Measurements from ENCODE around the gene SYT5. TPM values are rescaled to one million over a fixed set of nuclear protein-coding genes. Genes with fewer than 3 reads are reported as not detected.

Gene SYT5
- total and polyA plus RNA-seq, 2 of the 8 experiments (the other 6 are each of a cell fraction or from before 2014, with no cell fraction given) = 0.35 to 0.67 TPM

DNA sequence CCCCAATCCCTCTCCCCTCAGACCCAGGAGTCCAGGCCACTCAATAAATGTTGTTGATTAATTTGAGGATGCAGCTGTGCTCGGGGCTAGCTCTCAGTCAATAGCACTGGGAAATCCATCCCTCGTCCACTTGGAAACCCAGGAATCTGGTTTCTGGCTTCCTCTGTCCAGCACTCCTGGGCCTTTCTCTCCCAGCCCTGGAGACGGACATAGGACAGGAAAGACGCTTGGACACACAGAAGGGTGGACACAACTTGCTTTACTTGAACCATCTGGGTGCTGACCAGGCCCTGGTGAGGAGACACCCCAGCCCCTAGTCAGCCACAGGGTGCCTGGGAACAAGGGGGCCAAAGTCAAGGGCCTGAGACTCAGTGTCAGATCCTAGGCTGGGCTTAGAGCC is 21.7 kb downstream of the SYT5 start:
- no peak overlapping the region for H3K27ac ChIP-seq (ENCODE audit: low read depth, low read length)
- H4K91ac ChIP-seq (replicated peaks; ENCODE audit: insufficient read length, low read length) = no peak overlapping the region
- FAIRE-seq (no peak), DNase-seq (ENCODE audit: low read depth in 1 of 2, low spot score in 2 of 2) (no peak)
- no peak overlapping the region for H2AFZ ChIP-seq (ENCODE audit: low read length)
- H3K4me3 ChIP-seq (ENCODE audit: extremely low read depth in 1 of 4, insufficient read depth in 2 of 4, low read depth in 3 of 4, low read length in 4 of 4) = no peak overlapping the region
- peaks cover 0 to 1% of the 10 kb centered on the region in 2 experiments for H4K20me1 ChIP-seq (replicated peaks in 1 of 2; ENCODE audit: control insufficient read depth in 1 of 2, insufficient read depth in 2 of 2, low read length in 2 of 2)
- H3K4me1 ChIP-seq (replicated peaks in 1 of 4; ENCODE audit: control insufficient read depth in 3 of 4, insufficient read depth in 4 of 4, low read length in 3 of 4) = peaks cover 3 to 25% (median 9%) of the 10 kb centered on the region in 4 experiments
- no peak overlapping the region for H4K8ac ChIP-seq (ENCODE audit: extremely low read depth, insufficient read depth, low read length)
- no peak overlapping the region for H3K4me2 ChIP-seq (ENCODE audit: insufficient read depth in 1 of 2, low read depth in 2 of 2, low read length in 2 of 2)
- no peaks in the 10 kb centered on the region for H3K79me2 ChIP-seq (ENCODE audit: control insufficient read depth in 1 of 2, insufficient read depth in 2 of 2, low read length in 2 of 2)
- no peak overlapping the region for H3K18ac ChIP-seq (ENCODE audit: extremely low read depth, low read length)
- H3K27me3 ChIP-seq (replicated peaks in 1 of 4; ENCODE audit: control insufficient read depth in 3 of 4, extremely low read depth in 1 of 4, insufficient read depth in 3 of 4, low read length in 3 of 4) = peaks cover 5 to 16% (median 14%) of the 10 kb centered on the region in 4 experiments; a peak in 6 of 7 replicates
- peaks cover 3% of the 10 kb centered on the region; the same call in 1 of the 2 replicates for H3K79me1 ChIP-seq (ENCODE audit: low read depth, low read length)
- H2AK5ac ChIP-seq (ENCODE audit: low read depth, low read length) = no peak overlapping the region
- no peaks in the 10 kb centered on the region for H3K9me3 ChIP-seq (ENCODE audit: insufficient read depth in 2 of 2, low read depth in 1 of 2, low read length in 1 of 2)
- no peak overlapping the region for H3K23ac ChIP-seq (ENCODE audit: insufficient read length)
- H3K4ac ChIP-seq (replicated peaks; ENCODE audit: insufficient read length, low read depth, low read length) = no peak overlapping the region
- H2BK20ac ChIP-seq (ENCODE audit: low read length) = no peak overlapping the region
- 94% methylated on average over 4 of the region's 4 CpGs; no CpG with 5 or more reads in 1 of the 2 experiments for WGBS, 2 experiments (ENCODE audit: extremely low coverage in 1 of 2, insufficient coverage in 1 of 2, insufficient read length in 1 of 2, insufficient replicate concordance in 2 of 2, low coverage in 1 of 2, low lambda C conversion rate in 2 of 2, missing lambda C conversion rate in 1 of 2)
- no peak overlapping the region for H3K14ac ChIP-seq (ENCODE audit: insufficient read length)
- no peak overlapping the region for H2BK12ac ChIP-seq (ENCODE audit: low read depth, low read length)
- no peak overlapping the region for H3K9ac ChIP-seq (replicated peaks in 1 of 4; ENCODE audit: extremely low read depth in 1 of 4, low read depth in 3 of 4, low read length in 3 of 4)
- peak overlapping the region; percentile 15; the same call in 1 of the 2 replicates for H2BK5ac ChIP-seq (ENCODE audit: low read depth, low read length)
- H2BK15ac ChIP-seq (ENCODE audit: low read length) = peak overlapping the region; percentile 24; the same call in 1 of the 2 replicates
- ChIA-PET CTCF (ENCODE audit: partially characterized antibody) (interaction anchor here (0.9 to 5.3 kb wide), 9 partner anchors 9 to 282 kb away, joined by 3 to 118 read pairs (median 4); partner anchors contain the start of gene DNAAF3), POLR2A (ENCODE audit: partially characterized antibody) (interaction anchor here (1.3 to 3.2 kb wide), 3 partner anchors 10 to 12 kb away, joined by 4 to 19 read pairs (median 8); no protein-coding TSS in a partner anchor)
- no peak overlapping the region for H2BK120ac ChIP-seq (replicated peaks; ENCODE audit: low read depth, low read length)
- no peak for TF ChIP-seq CTBP2 (IDR thresholded peaks at IDR 0.05; ENCODE audit: borderline replicate concordance, insufficient read depth, insufficient read length, low read length)
- H3K36me3 ChIP-seq (ENCODE audit: control insufficient read depth in 2 of 4, insufficient read depth in 4 of 4, low read length in 3 of 4) = peaks cover 0 to under 1% (median 0%) of the 10 kb centered on the region in 4 experiments; a peak in 1 of 8 replicates
- peaks cover 10% of the 10 kb centered on the region; the same call in 1 of the 2 replicates for H3K23me2 ChIP-seq (ENCODE audit: low read depth, low read length)
- H3K56ac ChIP-seq (replicated peaks; ENCODE audit: insufficient read length, low read depth, low read length) = no peak overlapping the region
- no peak overlapping the region for H4K5ac ChIP-seq (ENCODE audit: insufficient read length, low read depth, low read length)

Data from H1 (cell line).